Keratinocyte (primary cell): ENCODE results near the gene SMTN.
"Not testable (repeated sequence)": the region's sequence is repeated elsewhere in the genome, so short reads cannot be mapped to it uniquely, and the experiment has no call there.

Experiments
- EZH2 ChIP-seq: IDR thresholded peaks from one replicate; pipeline ENCODE4 v1.6.1; 2012; ENCODE audit warnings: inconsistent platforms, mild to moderate bottlenecking, low read length, moderate library complexity
- TF ChIP-seq, protein P1 (sequence below), 3 experiments: IDR thresholded peaks in 1 of 3; conservative IDR thresholded peaks in 1 of 3; optimal IDR thresholded peaks in 1 of 3; 2 replicates in 2 of 3; 3 replicates in 1 of 3; pipeline versions ENCODE3 to v1.5.1; 2011; ENCODE audit warnings: low read length in 3 of 3, mild to moderate bottlenecking in 3 of 3, moderate library complexity in 2 of 3, control low read depth in 1 of 3, inconsistent platforms in 1 of 3; ENCODE audit not compliant: insufficient read depth in 2 of 3; ENCODE audit errors: extremely low read depth in 1 of 3

DNA sequence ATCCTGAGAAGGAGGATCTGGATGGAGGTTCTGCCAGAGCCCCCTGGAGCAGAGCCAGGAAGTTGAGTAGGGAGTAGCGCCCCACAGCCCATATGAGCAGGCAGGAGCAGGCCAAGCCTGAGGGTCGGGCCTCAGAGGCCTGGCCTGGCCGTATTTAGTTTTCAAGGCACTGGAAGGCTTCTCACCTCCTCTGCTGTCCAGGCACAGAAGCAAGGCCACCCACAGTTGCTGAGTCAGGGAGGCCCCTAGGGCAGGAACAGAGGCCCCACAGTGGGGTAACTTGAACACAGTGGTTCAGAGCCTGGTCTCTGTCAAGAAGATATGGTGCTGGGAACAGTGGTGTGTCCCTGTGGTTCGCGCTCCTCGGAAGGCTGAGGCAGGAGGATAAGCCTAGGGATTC is 21.5 kb upstream of the SMTN start:
- TF ChIP-seq, protein P1, sequence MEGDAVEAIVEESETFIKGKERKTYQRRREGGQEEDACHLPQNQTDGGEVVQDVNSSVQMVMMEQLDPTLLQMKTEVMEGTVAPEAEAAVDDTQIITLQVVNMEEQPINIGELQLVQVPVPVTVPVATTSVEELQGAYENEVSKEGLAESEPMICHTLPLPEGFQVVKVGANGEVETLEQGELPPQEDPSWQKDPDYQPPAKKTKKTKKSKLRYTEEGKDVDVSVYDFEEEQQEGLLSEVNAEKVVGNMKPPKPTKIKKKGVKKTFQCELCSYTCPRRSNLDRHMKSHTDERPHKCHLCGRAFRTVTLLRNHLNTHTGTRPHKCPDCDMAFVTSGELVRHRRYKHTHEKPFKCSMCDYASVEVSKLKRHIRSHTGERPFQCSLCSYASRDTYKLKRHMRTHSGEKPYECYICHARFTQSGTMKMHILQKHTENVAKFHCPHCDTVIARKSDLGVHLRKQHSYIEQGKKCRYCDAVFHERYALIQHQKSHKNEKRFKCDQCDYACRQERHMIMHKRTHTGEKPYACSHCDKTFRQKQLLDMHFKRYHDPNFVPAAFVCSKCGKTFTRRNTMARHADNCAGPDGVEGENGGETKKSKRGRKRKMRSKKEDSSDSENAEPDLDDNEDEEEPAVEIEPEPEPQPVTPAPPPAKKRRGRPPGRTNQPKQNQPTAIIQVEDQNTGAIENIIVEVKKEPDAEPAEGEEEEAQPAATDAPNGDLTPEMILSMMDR (optimal IDR thresholded peaks at IDR 0.05 in 1 of 3, IDR thresholded peaks at IDR 0.05 in 1 of 3, conservative IDR thresholded peaks at IDR 0.05 in 1 of 3; ENCODE audit: extremely low read depth in 1 of 3, insufficient read depth in 2 of 3, low read length in 3 of 3), result not testable (repeated sequence)
- not testable (repeated sequence) for TF ChIP-seq EZH2
